ENCODE data around the gene EYA2.

DNA sequence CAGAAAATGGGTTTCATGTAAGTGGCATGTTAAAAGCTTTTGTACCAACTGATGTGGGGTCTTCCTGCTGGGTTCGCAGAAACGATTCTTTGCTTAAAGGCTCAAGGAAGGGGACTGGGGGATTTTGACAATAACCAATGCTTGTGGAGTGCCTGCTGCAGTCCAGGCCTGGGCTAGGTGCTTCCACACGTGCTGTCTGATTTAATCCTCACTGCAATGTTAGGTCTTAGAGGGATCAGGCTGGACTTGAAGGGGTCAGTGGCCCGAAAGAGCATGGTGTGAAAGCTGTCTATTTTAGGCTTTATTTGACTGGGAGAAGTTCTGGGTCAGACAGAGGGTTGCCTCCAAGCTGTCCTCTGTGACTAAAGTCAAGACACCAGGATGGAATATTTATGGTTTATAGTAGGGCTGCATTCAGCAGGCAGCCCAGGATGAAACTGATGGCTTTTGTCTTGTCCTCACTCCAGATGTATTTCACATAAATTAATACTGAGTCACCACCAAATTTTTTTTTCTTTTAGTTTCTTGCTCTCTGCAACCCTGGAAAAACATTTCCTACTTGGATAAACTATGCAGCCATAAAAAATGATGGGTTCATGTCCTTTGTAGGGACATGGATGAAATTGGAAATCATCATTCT, 242.7 kb downstream of the EYA2 start:
- TF ChIP-seq, protein P1, sequence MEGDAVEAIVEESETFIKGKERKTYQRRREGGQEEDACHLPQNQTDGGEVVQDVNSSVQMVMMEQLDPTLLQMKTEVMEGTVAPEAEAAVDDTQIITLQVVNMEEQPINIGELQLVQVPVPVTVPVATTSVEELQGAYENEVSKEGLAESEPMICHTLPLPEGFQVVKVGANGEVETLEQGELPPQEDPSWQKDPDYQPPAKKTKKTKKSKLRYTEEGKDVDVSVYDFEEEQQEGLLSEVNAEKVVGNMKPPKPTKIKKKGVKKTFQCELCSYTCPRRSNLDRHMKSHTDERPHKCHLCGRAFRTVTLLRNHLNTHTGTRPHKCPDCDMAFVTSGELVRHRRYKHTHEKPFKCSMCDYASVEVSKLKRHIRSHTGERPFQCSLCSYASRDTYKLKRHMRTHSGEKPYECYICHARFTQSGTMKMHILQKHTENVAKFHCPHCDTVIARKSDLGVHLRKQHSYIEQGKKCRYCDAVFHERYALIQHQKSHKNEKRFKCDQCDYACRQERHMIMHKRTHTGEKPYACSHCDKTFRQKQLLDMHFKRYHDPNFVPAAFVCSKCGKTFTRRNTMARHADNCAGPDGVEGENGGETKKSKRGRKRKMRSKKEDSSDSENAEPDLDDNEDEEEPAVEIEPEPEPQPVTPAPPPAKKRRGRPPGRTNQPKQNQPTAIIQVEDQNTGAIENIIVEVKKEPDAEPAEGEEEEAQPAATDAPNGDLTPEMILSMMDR (IDR thresholded peaks at IDR 0.05; ENCODE audit: extremely low read depth in 1 of 2, insufficient read depth in 1 of 2, low read depth in 1 of 2, low read length in 2 of 2): no peak
- TF ChIP-seq EZH2 (IDR thresholded peaks at IDR 0.05; ENCODE audit: borderline replicate concordance, low read depth, low read length, severe bottlenecking) (no peak), POLR2AphosphoS5 (IDR thresholded peaks at IDR 0.05; ENCODE audit: insufficient read depth, low read depth, low read length) (no peak), MYC (IDR thresholded peaks at IDR 0.05; ENCODE audit: low read depth, low read length) (no peak), POLR2A (IDR thresholded peaks at IDR 0.05; ENCODE audit: low read depth, low read length) (no peak)

Measured in endothelial cell of umbilical vein (primary cell).